Mucosa of descending colon (tissue), 3 donors: ENCODE results near the gene SIL1. TPM values are rescaled to one million over a fixed set of nuclear protein-coding genes. Genes with fewer than 3 reads are reported as not detected.

Experiments
- ATAC-seq: fragments of 200-7000 bp; cut with Tn5 transposase; one replicate; pipeline ENCODE4 v1.9.1; 2020; ENCODE audit warnings: mild to moderate bottlenecking, moderate library complexity
- DNase-seq, 3 donors: peaks; one replicate each; pipeline ENCODE4 v3.0.0-alpha.2; 2020
- H3K36me3 ChIP-seq: fragments of 200-600 bp; one replicate; pipeline ENCODE4 v1.8.0; 2021; ENCODE audit warnings: low read depth, mild to moderate bottlenecking
- H3K4me1 ChIP-seq: fragments of 200-600 bp; one replicate; pipeline ENCODE4 v1.8.0; 2021; ENCODE audit warnings: low read depth, mild to moderate bottlenecking
- H3K4me3 ChIP-seq: fragments of 200-600 bp; one replicate; pipeline ENCODE4 v1.8.0; 2021; ENCODE audit warnings: mild to moderate bottlenecking
- H3K9me3 ChIP-seq: fragments of 200-600 bp; one replicate; pipeline ENCODE4 v1.8.0; 2021; ENCODE audit warnings: mild to moderate bottlenecking
- CTCF ChIP-seq: fragments of 200-600 bp; IDR thresholded peaks from one replicate; pipeline ENCODE4 v1.8.0; 2022; ENCODE audit warnings: antibody characterized with exemption, mild to moderate bottlenecking
- intact Hi-C, 2 donors: fragments of 100-400 bp; cut with DNase I in 1 of 2; cut with micrococcal nuclease in 1 of 2; formaldehyde crosslinking; loops; one replicate each; pipeline versions ENCODE4 v1.11.0 to v1.11.1; 2022; cut with DNase I, micrococcal nuclease
- total RNA-seq, 3 donors: library from RNA; stranded (reverse); fragmentation: NEBNext Ultra II Directional in 2 of 3; extraction: Animal tissue kit (Norgen Biotek cat#: 25700) in 2 of 3; gene quantifications; one replicate each; pipeline versions ENCODE4 v1.2.1 to v1.2.4, GENCODE V29; 2021 to 2023
- donor health status: DM: no; HTN: no; CAD: no; lungs with moderate emphysema.
- donor health status: DM: no; HTN: no; CAD: no.
- donor health status: DM: no; HTN: yes; CAD: no.

The SIL1 gene
- total RNA-seq, 3 donors from 2014 or later, result 35.2 to 35.8 (median 35.6) TPM

DNA sequence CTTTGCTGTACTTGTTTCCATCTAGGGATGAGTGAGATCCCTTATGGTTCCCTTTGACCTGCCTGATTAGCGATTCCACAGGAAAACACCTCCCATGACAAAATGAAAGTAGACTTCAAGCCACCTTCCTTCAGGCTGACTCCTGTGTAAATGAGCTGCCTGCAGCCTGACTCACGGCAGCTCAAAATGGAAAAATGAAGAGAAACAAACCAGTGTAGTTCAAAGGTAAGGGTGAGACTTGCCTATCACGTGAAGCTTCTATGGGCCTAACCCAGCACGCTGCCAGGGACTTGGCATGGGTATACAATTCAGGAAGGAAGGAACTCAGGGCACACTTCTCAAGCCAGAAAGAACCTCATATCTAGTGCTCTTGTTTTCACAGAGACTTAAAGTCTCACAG lies 212.9 kb downstream of the SIL1 start:
- ATAC-seq, result no peak
- TF ChIP-seq CTCF, result no peak
- Histone ChIP-seq H3K36me3 (no peaks in the 10 kb centered on the region), H3K9me3 (no peaks in the 10 kb centered on the region), H3K4me3 (no peak overlapping the region), H3K4me1 (no peaks in the 10 kb centered on the region)
- no peak for DNase-seq
- intact Hi-C loops, result no loop called here

GRCh38 chr5:138983984-138984383 lies 214.2 kb downstream of the SIL1 start:
- intact Hi-C loops, result no loop called here

DNA sequence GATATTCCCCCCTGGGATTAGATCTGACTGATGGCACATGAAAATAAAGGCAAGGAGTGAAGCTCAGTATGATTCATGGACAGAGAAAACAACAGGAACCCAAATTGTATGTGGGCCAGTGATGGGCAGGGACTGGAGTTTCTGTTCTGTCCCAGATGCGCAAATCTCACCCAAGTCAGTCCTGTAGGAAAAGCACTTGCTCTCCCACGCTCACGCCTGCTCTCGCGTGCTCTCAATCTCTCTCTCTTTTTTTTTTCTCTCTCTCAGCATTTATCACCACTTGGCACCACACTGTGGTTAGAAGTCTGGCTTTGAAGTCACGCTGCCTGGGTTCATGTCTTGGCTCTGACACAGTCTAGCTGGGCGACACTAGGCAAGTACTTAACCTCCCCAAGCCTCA lies 216.6 kb downstream of the SIL1 start:
- Histone ChIP-seq H3K4me3 (no peak overlapping the region), H3K4me1 (no peaks in the 10 kb centered on the region), H3K9me3 (no peaks in the 10 kb centered on the region), H3K36me3 (no peaks in the 10 kb centered on the region)
- no peak for TF ChIP-seq CTCF
- intact Hi-C loops, result no loop called here
- no peak for DNase-seq
- no peak for ATAC-seq

More at GRCh38 chr5:138983984-138984383, 214.2 kb downstream of the SIL1 start:
- no peaks in the 10 kb centered on the region for H3K36me3 ChIP-seq
- DNase-seq, result no peak
- H3K4me3 ChIP-seq, result no peak overlapping the region
- no peaks in the 10 kb centered on the region for H3K9me3 ChIP-seq
- TF ChIP-seq CTCF, result no peak
- no peaks in the 10 kb centered on the region for H3K4me1 ChIP-seq
- no peak for ATAC-seq

DNA sequence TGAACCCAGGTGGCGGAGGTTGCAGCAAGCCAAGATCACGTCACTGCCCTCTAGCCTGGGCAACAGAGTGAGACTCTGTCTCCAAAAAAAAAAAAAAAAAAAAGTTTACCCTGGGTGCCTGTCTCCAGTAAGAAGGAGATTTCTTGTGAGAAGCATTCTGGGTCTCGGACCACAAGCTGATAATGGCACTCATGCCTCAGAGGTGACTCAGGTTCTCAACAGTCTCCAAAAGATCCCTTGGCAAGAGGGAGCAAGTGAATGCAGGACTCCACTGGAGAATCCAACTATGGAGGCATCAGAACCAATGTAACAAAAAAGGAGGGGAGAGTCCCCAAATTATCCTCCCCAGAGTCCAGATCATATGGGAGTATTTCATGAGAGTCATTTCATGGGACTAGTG lies 217.0 kb downstream of the SIL1 start:
- TF ChIP-seq CTCF, result no peak
- ATAC-seq, result no peak
- intact Hi-C loops, result no loop called here

DNA sequence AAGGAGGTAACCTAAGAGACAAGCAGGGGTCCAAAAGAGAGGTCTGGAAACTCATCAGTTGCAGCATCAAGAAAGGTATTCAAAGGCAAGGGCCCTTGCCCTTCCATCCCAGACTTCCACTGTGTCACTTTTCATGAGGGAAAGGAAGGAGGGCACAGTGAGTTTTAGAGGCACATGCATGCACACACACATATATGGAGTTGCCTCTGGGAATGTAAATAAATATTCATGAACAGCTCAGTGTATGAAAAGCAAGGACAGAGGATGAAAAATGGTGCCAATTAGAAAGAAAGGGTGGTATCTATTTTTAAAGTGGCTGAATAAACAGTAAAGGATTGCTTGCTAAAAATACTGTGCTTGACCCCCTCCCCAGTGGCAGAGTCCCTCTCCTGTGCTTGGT lies 217.7 kb downstream of the SIL1 start:
- ATAC-seq (no peak), DNase-seq (no peak)
- TF ChIP-seq CTCF, result no peak
- intact Hi-C loops, result no loop called here
- Histone ChIP-seq H3K36me3 (no peaks in the 10 kb centered on the region), H3K4me1 (no peaks in the 10 kb centered on the region), H3K4me3 (no peak overlapping the region), H3K9me3 (no peaks in the 10 kb centered on the region)

More for the DNA sequence above, 217.0 kb downstream of the SIL1 start:
- H3K9me3 ChIP-seq, result no peaks in the 10 kb centered on the region
- H3K36me3 ChIP-seq, result no peaks in the 10 kb centered on the region
- no peaks in the 10 kb centered on the region for H3K4me1 ChIP-seq
- no peak overlapping the region for H3K4me3 ChIP-seq
- no peak for DNase-seq

GRCh38 chr5:138979684-138980280 lies 218.4 kb downstream of the SIL1 start:
- Histone ChIP-seq H3K4me3 (no peak overlapping the region), H3K36me3 (no peaks in the 10 kb centered on the region), H3K4me1 (no peaks in the 10 kb centered on the region), H3K9me3 (no peaks in the 10 kb centered on the region)
- TF ChIP-seq CTCF, result no peak
- intact Hi-C loops, result no loop called here
- DNase-seq (no peak), ATAC-seq (no peak)
